ENCODE measurements around the gene EHBP1L1.
A peak's percentile ranks its signal among the peaks of the same experiment; 100 is the strongest.
"Not testable (repeated sequence)": the region's sequence is repeated elsewhere in the genome, so short reads cannot be mapped to it uniquely, and the experiment has no call there.

EHBP1L1 gene

DNA sequence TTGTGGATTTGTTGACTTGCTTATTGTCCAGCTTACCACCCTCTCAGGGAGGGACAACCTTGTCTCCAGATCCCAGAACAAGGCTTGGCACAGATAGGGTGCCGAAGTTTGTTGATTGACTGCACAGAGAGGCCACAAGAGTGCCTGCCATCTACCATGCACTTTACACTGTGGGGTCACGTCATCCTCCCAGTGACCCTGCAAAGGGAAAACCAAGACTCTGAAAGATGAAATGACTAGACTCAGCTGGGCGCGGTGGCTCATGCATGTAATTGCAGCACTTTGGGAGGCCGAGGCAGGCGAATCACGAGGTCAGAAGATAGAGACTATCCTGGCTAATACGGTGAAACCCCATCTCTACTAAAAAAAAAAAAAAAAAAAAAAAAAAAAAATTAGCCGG lies 13.1 kb upstream of the EHBP1L1 start:
- no peak for DNase-seq

DNA sequence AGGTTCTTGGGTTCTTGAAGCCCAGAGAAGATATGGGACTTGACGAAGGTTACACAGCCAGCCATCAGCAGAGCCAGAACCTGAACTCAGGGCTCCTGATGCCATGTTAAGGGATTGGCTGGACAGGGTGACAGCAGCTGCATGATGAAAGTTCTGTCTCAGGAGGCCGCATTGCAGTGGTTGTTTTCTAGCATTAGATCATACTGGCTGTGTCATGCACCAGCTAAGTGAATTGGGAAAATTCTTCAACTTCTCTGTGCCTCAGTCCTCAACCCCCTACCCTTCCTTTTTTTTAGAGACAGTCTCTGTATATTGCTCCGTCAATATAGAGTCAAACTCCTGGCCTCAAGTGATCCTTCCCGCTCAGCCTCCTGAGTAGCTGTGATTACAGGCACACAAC lies 12.3 kb upstream of the EHBP1L1 start:
- no peak for DNase-seq

DNA sequence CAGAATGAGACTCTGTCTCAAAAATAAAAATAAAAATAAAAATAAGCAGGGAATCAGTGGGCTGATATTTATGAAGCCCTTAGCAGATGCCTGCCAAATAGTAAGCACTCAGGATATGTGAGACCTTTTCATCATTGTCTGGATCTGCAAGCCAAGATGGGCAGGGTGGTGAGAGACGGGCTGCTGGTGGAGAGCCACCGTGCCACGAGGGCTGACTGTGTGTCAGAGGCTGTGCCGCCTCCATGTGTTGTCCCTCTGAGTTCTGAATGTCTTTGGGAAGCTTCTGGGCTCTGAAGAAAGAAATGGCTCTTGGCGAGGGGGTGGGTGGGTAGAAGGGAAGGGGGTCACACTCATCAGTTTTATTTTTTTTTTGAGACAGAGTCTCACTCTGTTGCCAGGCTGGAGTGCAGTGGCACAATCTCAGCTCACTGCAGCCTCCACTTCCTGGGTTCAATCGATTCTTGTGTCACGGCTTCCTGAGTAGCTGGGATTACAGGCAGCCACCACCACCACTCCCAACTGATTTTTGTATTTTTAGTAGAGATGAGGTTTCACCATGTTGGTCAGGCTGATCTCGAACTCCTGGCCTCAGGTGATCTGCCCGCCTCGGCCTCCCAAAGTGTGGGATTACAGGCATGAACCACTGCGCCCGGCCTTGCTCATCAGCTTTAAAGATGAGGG lies 10.8 kb upstream of the EHBP1L1 start:
- not testable (repeated sequence) for DNase-seq

GRCh38 chr11:65565624-65566453 lies 10.0 kb upstream of the EHBP1L1 start:
- DNase-seq = no peak

- DNase-seq = peak; percentile 59
These were observed 6.5 kb upstream of the EHBP1L1 start for GRCh38 chr11:65569164-65569972.

GRCh38 chr11:65569973-65570918 lies 5.6 kb upstream of the EHBP1L1 start, which contains the start of gene ZNRD2:
ZNRD2 (plus strand) TSS chr11:65570477; CDS start chr11:65570492, 15 bp downstream.
- DNase-seq = peak; percentile 95

- no peak for DNase-seq
These were observed 4.4 kb upstream of the EHBP1L1 start for GRCh38 chr11:65571420-65571819.

- DNase-seq = no peak
These were observed 3.9 kb upstream of the EHBP1L1 start for GRCh38 chr11:65571940-65572339.

DNA sequence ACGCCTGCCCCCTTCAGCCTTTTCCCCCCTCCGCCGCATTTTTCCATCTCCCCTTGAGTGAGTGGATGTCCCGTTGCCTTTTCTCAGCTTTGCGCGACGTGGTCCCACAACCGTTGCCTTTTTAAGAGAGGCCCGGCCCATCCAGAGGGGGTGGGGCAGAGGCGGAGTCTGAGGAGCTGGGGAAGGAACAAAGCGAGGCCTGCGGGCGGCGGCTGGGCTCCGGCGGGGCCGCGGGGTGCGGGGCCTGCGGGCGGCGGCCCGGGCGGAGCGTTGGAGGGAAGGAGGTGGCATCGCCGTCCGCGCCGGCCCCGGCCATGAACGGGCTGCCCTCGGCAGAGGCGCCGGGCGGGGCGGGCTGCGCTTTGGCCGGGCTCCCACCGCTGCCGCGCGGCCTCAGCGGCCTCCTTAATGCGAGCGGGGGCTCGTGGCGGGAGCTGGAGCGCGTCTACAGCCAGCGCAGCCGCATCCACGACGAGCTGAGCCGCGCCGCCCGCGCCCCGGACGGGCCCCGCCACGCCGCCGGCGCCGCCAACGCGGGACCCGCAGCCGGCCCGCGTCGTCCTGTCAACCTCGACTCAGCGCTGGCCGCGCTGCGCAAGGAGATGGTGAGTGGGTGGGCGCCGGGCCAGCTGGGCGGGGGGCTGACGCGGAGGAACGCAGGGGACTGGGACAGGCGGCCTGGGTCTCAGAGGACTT lies 3.3 kb upstream of the EHBP1L1 start, which contains the start of gene FAM89B:
FAM89B (plus strand) TSS at position 183 of the 696 bp plus-strand sequence; CDS start at position 315, 132 bp downstream.
- DNase-seq = peak; percentile 64

- DNase-seq = no peak
These were observed 2.3 kb upstream of the EHBP1L1 start for GRCh38 chr11:65573391-65574079.

DNA sequence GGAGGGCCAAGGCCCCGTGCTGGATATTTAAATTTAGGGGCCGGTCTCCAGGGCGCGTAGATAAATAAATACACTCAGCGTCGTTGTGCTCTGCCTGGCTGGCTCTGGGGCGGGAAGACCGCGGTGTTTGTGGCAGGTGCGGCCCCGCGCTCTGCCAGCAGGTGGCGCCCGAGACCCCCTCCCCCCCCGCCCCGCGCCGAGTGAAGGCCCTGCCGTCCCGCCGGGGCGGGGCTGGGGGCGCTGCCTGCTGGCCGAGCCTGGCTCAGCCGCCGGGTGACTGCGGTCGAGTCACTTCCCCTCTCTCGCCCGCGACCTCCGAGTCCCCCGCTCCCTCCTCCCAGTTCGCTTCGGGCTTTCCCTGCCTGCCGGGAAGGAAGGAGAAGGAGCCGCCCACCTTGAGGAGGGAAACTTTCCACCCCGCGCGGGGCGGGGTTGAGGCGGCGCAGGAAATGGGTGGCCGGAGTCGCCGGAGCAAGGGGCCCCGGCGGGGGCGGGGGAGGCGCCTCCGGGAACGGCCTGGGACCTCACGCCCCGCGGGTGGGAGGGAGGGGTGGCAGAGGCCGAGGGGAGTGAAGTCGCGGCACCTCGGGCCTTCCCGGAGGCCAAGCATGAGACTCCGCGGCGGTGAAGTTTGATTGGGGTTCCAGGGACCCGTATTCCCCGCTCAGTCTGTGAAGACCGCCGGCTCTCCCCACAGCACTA lies 1.6 kb upstream of the EHBP1L1 start:
- DNase-seq = peak; percentile 87

- no peak for DNase-seq
These were observed 864 bp upstream of the EHBP1L1 start for GRCh38 chr11:65574811-65575567.

GRCh38 chr11:65576232-65576866 lies 496 bp downstream of the EHBP1L1 start:
- DNase-seq = no peak

GRCh38 chr11:65576867-65577755 lies 1.3 kb downstream of the EHBP1L1 start:
- no peak for DNase-seq

GRCh38 chr11:65577756-65578109 lies 1.9 kb downstream of the EHBP1L1 start:
- DNase-seq = no peak

DNA sequence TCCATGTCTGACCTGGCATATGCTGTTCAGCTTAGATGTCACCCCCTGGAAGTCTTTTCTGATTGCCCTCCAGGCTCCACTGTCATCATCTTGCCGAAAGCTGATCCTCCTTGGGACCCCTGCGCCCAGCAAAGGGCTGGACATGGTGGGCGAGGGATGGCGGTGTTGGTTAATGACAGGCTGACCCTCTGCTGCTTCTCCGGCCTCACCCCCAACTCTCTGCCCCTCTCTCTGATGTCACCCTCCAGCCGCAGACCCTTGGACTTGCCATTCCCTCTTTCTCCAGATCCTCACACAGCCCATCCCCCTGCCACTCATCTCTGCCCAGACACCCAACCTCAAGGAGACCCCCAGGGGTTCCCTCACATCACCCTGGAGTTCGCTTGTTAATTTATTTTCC lies 2.3 kb downstream of the EHBP1L1 start:
- no peak for DNase-seq

DNA sequence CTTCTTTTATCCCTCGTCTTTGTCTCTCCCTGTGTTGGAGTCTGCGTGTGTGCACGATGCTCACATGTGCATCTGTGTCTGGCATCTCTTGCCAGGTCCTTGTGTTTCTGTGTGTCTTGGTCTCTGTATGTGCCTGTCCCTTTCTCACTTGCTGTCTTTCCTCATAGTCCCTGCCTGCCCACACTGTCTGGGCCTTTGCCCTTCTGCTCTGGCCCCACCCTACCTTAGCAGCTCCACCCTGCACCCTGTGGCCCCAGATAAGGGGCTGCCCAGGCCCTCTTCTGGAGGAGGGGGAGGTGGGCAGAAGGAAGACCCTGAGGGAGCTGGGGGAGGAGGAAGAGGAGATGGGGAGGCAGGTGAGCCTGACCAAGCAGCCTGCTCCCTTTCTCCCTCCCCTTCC lies 2.8 kb downstream of the EHBP1L1 start:
- no peak for DNase-seq

GRCh38 chr11:65579291-65579690 lies 3.4 kb downstream of the EHBP1L1 start:
- no peak for DNase-seq
